Measurements from ENCODE around the gene AHSA1.

DNA sequence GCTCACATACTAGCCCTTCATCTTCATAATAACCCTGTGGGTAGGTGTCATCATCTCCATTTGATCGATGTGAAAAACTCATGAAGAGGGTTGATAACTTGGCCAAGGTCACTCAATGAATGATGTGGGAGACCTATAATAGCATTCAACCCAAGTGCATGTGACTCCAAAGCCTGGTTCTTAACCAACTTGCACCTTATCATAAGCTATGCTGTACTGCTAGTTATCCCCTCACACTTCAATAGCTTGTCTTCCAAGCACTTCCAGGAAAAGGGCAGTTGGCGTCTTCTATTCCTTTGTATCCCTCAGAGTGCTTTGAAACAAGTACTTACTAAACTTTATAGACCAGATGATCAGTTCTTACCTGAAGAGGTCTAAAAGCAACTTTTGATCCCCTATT, 15.7 kb upstream of the AHSA1 start:
- TF ChIP-seq, protein P1, sequence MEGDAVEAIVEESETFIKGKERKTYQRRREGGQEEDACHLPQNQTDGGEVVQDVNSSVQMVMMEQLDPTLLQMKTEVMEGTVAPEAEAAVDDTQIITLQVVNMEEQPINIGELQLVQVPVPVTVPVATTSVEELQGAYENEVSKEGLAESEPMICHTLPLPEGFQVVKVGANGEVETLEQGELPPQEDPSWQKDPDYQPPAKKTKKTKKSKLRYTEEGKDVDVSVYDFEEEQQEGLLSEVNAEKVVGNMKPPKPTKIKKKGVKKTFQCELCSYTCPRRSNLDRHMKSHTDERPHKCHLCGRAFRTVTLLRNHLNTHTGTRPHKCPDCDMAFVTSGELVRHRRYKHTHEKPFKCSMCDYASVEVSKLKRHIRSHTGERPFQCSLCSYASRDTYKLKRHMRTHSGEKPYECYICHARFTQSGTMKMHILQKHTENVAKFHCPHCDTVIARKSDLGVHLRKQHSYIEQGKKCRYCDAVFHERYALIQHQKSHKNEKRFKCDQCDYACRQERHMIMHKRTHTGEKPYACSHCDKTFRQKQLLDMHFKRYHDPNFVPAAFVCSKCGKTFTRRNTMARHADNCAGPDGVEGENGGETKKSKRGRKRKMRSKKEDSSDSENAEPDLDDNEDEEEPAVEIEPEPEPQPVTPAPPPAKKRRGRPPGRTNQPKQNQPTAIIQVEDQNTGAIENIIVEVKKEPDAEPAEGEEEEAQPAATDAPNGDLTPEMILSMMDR (IDR thresholded peaks at IDR 0.05) = no peak
- TF ChIP-seq POLR2A (IDR thresholded peaks at IDR 0.05) = no peak

All from testis (tissue), 2 donors.